ENCODE data around the gene AKR1A1. TPM values are rescaled to one million over a fixed set of nuclear protein-coding genes. Genes with fewer than 3 reads are reported as not detected.

Gene AKR1A1
- total RNA-seq, 2 experiments from 2014 or later: 25.3 to 31.0 TPM

DNA sequence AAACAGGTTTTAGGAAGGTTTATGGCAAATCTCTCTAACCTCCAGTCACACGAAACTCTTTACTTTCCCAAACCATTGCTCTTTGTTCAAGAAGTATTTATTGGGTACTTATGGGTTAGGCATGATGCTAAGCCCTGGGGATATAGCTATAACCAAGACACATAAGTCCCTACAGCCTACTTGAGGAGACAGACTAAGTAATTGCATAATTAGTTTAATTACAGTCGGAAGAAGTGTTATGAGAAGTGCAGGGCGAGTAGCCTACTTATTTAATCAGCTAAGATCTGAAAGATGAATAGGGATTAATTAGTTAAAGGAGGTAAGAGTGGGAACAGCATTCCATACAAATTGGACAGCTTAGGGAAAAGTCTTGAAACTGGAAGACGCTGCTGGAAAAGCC is 20.0 kb downstream of the AKR1A1 start:
- no peak for TF ChIP-seq CTCF (IDR thresholded peaks at IDR 0.05)
- no peak overlapping the region for H3K4me3 ChIP-seq (ENCODE audit: low read length)
- H3K27ac ChIP-seq (ENCODE audit: low read depth in 1 of 2, low read length in 2 of 2): no peak overlapping the region
- H3K4me3 Mint-ChIP-seq: no peak overlapping the region
- H3K27me3 Mint-ChIP-seq: no peaks in the 10 kb centered on the region
- ATAC-seq (ENCODE audit: poor library complexity) (no peak), DNase-seq (no peak)
- peaks cover 41% of the 10 kb centered on the region for H3K36me3 Mint-ChIP-seq (ENCODE audit: low read depth)
- peaks cover 41% of the 10 kb centered on the region for H3K36me3 ChIP-seq (ENCODE audit: insufficient read depth, low read length)
- intact Hi-C loops (cut with DNase I, micrococcal nuclease): loop anchor here (1.0 to 5.0 kb wide), 8 partner anchors 20 to 558 kb away; partner anchors contain the start of genes AKR1A1 (in 1 of the 2), CCDC163 (in 1 of the 2), HECTD3 (in 1 of the 2) and MMACHC (in 1 of the 2)
- H3K4me1 Mint-ChIP-seq (ENCODE audit: low read depth): peaks cover 5% of the 10 kb centered on the region
- ChIA-PET POLR2A (interaction anchor here (1.6 to 2.9 kb wide), 2 partner anchors 20 to 58 kb away, joined by 5 to 8 read pairs; partner anchors contain the start of gene AKR1A1), CTCF (interaction anchor here (1.4 to 5.6 kb wide), 4 partner anchors 20 to 59 kb away, joined by 4 to 50 read pairs (median 7); partner anchors contain the start of genes AKR1A1 and PRDX1)
- peaks cover 2% of the 10 kb centered on the region for H3K4me1 ChIP-seq (ENCODE audit: insufficient read depth, low read length)
- H3K9me3 ChIP-seq (ENCODE audit: control insufficient read depth in 1 of 2, insufficient read depth in 1 of 2, low read length in 2 of 2): no peaks in the 10 kb centered on the region
- H3K27ac Mint-ChIP-seq: no peak overlapping the region
- H3K27me3 ChIP-seq (ENCODE audit: control insufficient read depth in 1 of 2, insufficient read depth in 2 of 2, low read length in 2 of 2): no peaks in the 10 kb centered on the region
- no peaks in the 10 kb centered on the region for H3K9me3 Mint-ChIP-seq

DNA sequence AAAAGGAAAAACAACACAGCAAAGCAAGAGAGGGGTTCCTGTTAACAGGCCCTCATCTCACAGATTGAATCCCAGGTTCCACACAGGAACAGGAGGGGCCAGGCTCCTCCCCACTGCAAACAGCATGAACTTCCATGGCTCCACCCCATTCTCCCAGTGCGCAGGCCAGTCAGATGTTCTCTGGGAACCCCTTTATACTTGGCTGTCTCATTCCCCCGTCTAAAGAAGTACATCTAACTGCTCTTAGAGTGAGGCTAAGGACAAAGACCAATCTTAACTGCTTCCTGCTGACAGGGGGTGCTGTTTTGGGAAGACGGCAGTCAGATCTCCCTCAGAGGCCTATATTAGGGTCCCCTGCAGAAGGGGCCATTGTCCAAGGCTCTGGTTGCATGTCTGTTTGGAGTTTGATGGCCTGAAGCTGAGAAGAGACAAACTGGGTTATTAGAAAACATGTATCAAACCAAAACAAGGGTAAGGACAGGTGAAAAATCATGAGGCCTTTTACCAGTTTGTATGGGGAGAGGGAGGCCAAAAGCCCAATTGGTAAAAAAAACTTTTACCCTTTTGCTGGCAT is 22.7 kb downstream of the AKR1A1 start:
- Mint-ChIP-seq H3K4me1 (ENCODE audit: low read depth) (peaks cover 5% of the 10 kb centered on the region), H3K27me3 (no peaks in the 10 kb centered on the region), H3K27ac (no peak overlapping the region), H3K9me3 (no peaks in the 10 kb centered on the region), H3K36me3 (ENCODE audit: low read depth) (peaks cover 19% of the 10 kb centered on the region), H3K4me3 (no peak overlapping the region)
- Histone ChIP-seq H3K27me3 (ENCODE audit: control insufficient read depth in 1 of 2, insufficient read depth in 2 of 2, low read length in 2 of 2) (no peaks in the 10 kb centered on the region), H3K9me3 (ENCODE audit: control insufficient read depth in 1 of 2, insufficient read depth in 1 of 2, low read length in 2 of 2) (no peaks in the 10 kb centered on the region), H3K36me3 (ENCODE audit: insufficient read depth, low read length) (peaks cover 24% of the 10 kb centered on the region), H3K27ac (ENCODE audit: low read depth in 1 of 2, low read length in 2 of 2) (no peak overlapping the region), H3K4me3 (ENCODE audit: low read length) (no peak overlapping the region), H3K4me1 (ENCODE audit: insufficient read depth, low read length) (peaks cover 2% of the 10 kb centered on the region)
- ATAC-seq (ENCODE audit: poor library complexity) (no peak), DNase-seq (no peak)
- intact Hi-C loops (cut with DNase I, micrococcal nuclease): loop anchor here in 1 of 2 experiments (5.0 kb wide), 1 partner anchor 561 kb away; the partner anchor contains the start of genes HECTD3 and UROD
- CTCF ChIA-PET: interaction anchor here (5.6 kb wide), 1 partner anchor 61 kb away, joined by 50 read pairs; no protein-coding TSS in a partner anchor
- POLR2A ChIA-PET: interaction anchor here (0.9 kb wide), 1 partner anchor 10 kb away, joined by 3 read pairs; no protein-coding TSS in a partner anchor
- TF ChIP-seq CTCF (IDR thresholded peaks at IDR 0.05): no peak

DNA sequence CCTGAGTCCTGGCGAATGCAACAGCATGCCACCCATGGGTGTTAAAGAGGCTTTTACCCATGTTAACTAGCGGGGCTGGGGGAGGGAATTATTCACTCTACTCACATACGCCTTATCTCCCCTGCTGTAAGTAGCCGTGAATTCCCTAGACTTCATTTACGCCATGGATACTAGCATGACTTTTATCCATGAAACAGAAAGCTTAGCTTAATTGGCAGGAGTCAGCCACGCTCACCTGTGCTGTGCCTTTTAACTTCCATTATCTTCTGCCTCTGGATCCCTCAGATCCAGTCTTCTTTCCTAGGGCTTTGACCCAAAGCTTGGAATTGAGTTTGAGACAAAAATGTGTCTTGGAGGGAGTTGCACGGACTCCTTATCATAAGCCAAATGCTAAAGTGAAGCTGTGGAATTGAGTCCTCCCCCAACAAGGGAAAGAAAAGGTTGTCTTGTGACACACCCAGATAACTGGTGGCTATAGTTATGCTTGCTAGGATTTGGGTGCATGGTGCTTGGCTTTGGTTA is 23.5 kb downstream of the AKR1A1 start:
- DNase-seq (no peak), ATAC-seq (ENCODE audit: poor library complexity) (no peak)
- H3K4me1 ChIP-seq (ENCODE audit: insufficient read depth, low read length): peaks cover 2% of the 10 kb centered on the region
- no peaks in the 10 kb centered on the region for H3K9me3 ChIP-seq (ENCODE audit: control insufficient read depth in 1 of 2, insufficient read depth in 1 of 2, low read length in 2 of 2)
- peaks cover 5% of the 10 kb centered on the region for H3K4me1 Mint-ChIP-seq (ENCODE audit: low read depth)
- no peaks in the 10 kb centered on the region for H3K9me3 Mint-ChIP-seq
- no peak overlapping the region for H3K27ac Mint-ChIP-seq
- H3K27me3 Mint-ChIP-seq: no peaks in the 10 kb centered on the region
- no peak overlapping the region for H3K4me3 Mint-ChIP-seq
- no peaks in the 10 kb centered on the region for H3K27me3 ChIP-seq (ENCODE audit: control insufficient read depth in 1 of 2, insufficient read depth in 2 of 2, low read length in 2 of 2)
- POLR2A ChIA-PET: interaction anchor here (0.7 kb wide), 1 partner anchor 61 kb away, joined by 3 read pairs; no protein-coding TSS in a partner anchor
- no peak overlapping the region for H3K4me3 ChIP-seq (ENCODE audit: low read length)
- no peak for TF ChIP-seq CTCF (IDR thresholded peaks at IDR 0.05)
- intact Hi-C loops (cut with DNase I, micrococcal nuclease): loop anchor here in 1 of 2 experiments (5.0 kb wide), 1 partner anchor 562 kb away; the partner anchor contains the start of genes HECTD3 and UROD
- CTCF ChIA-PET: interaction anchor here (1.2 kb wide), 1 partner anchor 62 kb away, joined by 3 read pairs; no protein-coding TSS in a partner anchor
- H3K36me3 Mint-ChIP-seq (ENCODE audit: low read depth): peaks cover 10% of the 10 kb centered on the region
- no peak overlapping the region for H3K27ac ChIP-seq (ENCODE audit: low read depth in 1 of 2, low read length in 2 of 2)
- H3K36me3 ChIP-seq (ENCODE audit: insufficient read depth, low read length): peaks cover 16% of the 10 kb centered on the region

All from CD4-positive, alpha-beta T cell (primary cell).